ENCODE measurements around the gene CEP85L.

The CEP85L gene

GRCh38 chr6:118651282-118652050, at the start of gene CEP85L:
TSS of gene CEP85L (minus strand) at chr6:118651591. CDS start at chr6:118651269, 322 bp downstream.
- peak; percentile 95 for DNase-seq (ENCODE audit: low spot score)

GRCh38 chr6:118700531-118700930, 49.1 kb upstream of the CEP85L start:
- DNase-seq (ENCODE audit: low spot score) = no peak

GRCh38 chr6:118697554-118697953, 46.2 kb upstream of the CEP85L start:
- no peak for DNase-seq (ENCODE audit: low spot score)

- DNase-seq (ENCODE audit: low spot score) = no peak
These were observed 44.9 kb upstream of the CEP85L start for GRCh38 chr6:118696271-118696670.

- DNase-seq (ENCODE audit: low spot score) = no peak
These were observed 42.2 kb upstream of the CEP85L start for GRCh38 chr6:118693562-118693961.

- no peak for DNase-seq (ENCODE audit: low spot score)
These were observed 34.5 kb upstream of the CEP85L start for GRCh38 chr6:118685823-118686449.

GRCh38 chr6:118683881-118684872, 32.8 kb upstream of the CEP85L start:
- no peak for DNase-seq (ENCODE audit: low spot score)

GRCh38 chr6:118680452-118681095, 29.2 kb upstream of the CEP85L start:
- DNase-seq (ENCODE audit: low spot score) = no peak

GRCh38 chr6:118679327-118679901, 28.0 kb upstream of the CEP85L start:
- DNase-seq (ENCODE audit: low spot score) = no peak

- DNase-seq (ENCODE audit: low spot score) = no peak
These were observed 27.5 kb upstream of the CEP85L start for GRCh38 chr6:118678866-118679265.

- DNase-seq (ENCODE audit: low spot score) = no peak
These were observed 25.8 kb upstream of the CEP85L start for GRCh38 chr6:118677193-118677592.

GRCh38 chr6:118675225-118675624, 23.8 kb upstream of the CEP85L start:
- DNase-seq (ENCODE audit: low spot score) = no peak

- DNase-seq (ENCODE audit: low spot score) = no peak
These were observed 23.4 kb upstream of the CEP85L start for GRCh38 chr6:118674772-118675171.

- no peak for DNase-seq (ENCODE audit: low spot score)
These were observed 21.3 kb upstream of the CEP85L start for GRCh38 chr6:118672678-118673077.

GRCh38 chr6:118669561-118669960, 18.2 kb upstream of the CEP85L start:
- DNase-seq (ENCODE audit: low spot score) = no peak

GRCh38 chr6:118668761-118669385, 17.5 kb upstream of the CEP85L start:
- DNase-seq (ENCODE audit: low spot score) = no peak

GRCh38 chr6:118667988-118668387, 16.6 kb upstream of the CEP85L start:
- DNase-seq (ENCODE audit: low spot score) = no peak

- no peak for DNase-seq (ENCODE audit: low spot score)
These were observed 13.6 kb upstream of the CEP85L start for GRCh38 chr6:118665011-118665410.

GRCh38 chr6:118663993-118664985, 12.9 kb upstream of the CEP85L start:
- peak; percentile 49 for DNase-seq (ENCODE audit: low spot score)

- no peak for DNase-seq (ENCODE audit: low spot score)
These were observed 10.4 kb upstream of the CEP85L start for GRCh38 chr6:118661831-118662230.

Measured in NAMALWA (cell line).